ENCODE data around the gene ADORA2A.

GRCh38 chr22:24407278-24407665 lies 20.1 kb upstream of the ADORA2A start:
- TF ChIP-seq CTCF (IDR thresholded peaks at IDR 0.05) (no peak), ZFX (IDR thresholded peaks at IDR 0.05; ENCODE audit: borderline replicate concordance) (no peak)

Measured in 22Rv1 (cell line).